Measurements from ENCODE around the gene CLK3. TPM values are rescaled to one million over a fixed set of nuclear protein-coding genes. Genes with fewer than 3 reads are reported as not detected.

Gene CLK3
- total and polyA plus RNA-seq, 2 of the 13 experiments (the other 11 are each of a cell fraction or from before 2014, with no cell fraction given), result 41.5 to 82.0 TPM

DNA sequence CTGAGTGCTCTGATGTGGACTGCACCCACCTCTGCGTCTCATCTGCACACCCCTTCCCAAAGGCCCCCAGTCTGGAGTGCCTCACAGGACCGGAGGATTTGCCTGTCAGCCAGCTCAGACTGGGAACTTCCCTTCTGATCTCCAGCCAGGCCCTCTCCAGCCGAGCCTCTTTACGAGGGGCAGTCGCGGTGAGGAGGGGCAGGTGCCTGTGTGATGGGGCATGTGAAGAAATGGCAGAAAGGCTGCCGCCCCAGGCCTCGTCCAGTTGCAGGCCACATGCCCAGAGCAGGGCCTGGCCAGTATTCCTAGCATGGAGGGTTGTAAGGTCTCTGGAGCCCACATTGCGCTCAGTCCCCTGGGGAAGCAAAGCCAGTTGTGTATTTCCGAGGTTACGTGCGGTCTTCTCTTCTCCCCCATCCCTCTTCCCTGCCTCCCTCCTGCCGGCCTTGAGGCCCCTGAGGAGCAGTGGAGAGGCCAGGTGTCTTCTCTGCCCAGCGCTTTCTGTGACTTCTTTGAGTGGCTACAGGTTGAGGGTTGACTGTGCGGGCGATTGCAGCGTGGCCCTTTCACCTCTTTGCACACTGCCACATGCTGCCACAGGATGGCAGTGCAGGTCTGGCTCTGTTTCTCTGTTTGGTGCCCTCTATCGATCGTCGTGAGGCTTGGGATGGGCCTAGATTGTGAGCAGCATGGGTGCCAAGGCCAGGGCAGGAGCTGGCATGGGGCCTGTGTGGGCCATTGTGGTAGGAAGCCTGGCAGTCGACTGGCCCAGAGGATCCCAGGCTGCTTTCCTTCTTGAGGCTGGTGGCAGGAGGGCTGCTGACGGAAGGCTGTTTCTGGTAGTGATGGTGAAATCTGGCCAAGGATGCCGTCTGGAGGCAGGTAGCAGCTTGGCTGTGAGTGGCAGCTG, 5.3 kb downstream of the CLK3 start (continued):
- no peak for TF ChIP-seq BATF2 (CRISPR knock-in tag; IDR thresholded peaks at IDR 0.05)
- TF ChIP-seq ZNF879 (CRISPR knock-in tag; IDR thresholded peaks at IDR 0.05), result no peak
- no peak for TF ChIP-seq LRRFIP1 (CRISPR knock-in tag; conservative IDR thresholded peaks at IDR 0.05)
- no peak for TF ChIP-seq ATF1 (CRISPR knock-in tag; IDR thresholded peaks at IDR 0.05)
- 0 out of 2 replicates have a peak, but pooled peaks have one; percentile 36 for TF ChIP-seq PHF8 (CRISPR knock-in tag; IDR thresholded peaks at IDR 0.05)
- TF ChIP-seq GPN1 (CRISPR knock-in tag; IDR thresholded peaks at IDR 0.05; ENCODE audit: borderline replicate concordance), result no peak
- no peak for TF ChIP-seq ZNF329 (CRISPR knock-in tag; IDR thresholded peaks at IDR 0.05; ENCODE audit: low read depth)
- TF ChIP-seq SOX6 (IDR thresholded peaks at IDR 0.05), result no peak
- TF ChIP-seq SOX6 (CRISPR knock-in tag; IDR thresholded peaks at IDR 0.05), result no peak
- TF ChIP-seq RELA (CRISPR knock-in tag; IDR thresholded peaks at IDR 0.05), result no peak
- no peak for TF ChIP-seq BRCA1 (CRISPR knock-in tag; IDR thresholded peaks at IDR 0.05)
- peak; percentile 43; the same call in 1 of the 2 replicates for TF ChIP-seq GATAD2A (CRISPR knock-in tag; IDR thresholded peaks at IDR 0.05)
- TF ChIP-seq KAT7 (CRISPR knock-in tag; IDR thresholded peaks at IDR 0.05; ENCODE audit: borderline replicate concordance), result no peak
- no peak for TF ChIP-seq ATF7-NPFF (CRISPR knock-in tag; IDR thresholded peaks at IDR 0.05; ENCODE audit: low read depth)
- peak; percentile 22; the same call in 1 of the 2 replicates for TF ChIP-seq PATZ1 (CRISPR knock-in tag; IDR thresholded peaks at IDR 0.05)
- no peak for TF ChIP-seq RFXANK (CRISPR knock-in tag; IDR thresholded peaks at IDR 0.05)
- no peak for TF ChIP-seq HMG20A (CRISPR knock-in tag; IDR thresholded peaks at IDR 0.05; ENCODE audit: borderline replicate concordance)
- no peak for TF ChIP-seq ATF4 (CRISPR knock-in tag; IDR thresholded peaks at IDR 0.05)
- TF ChIP-seq EHMT2 (IDR thresholded peaks at IDR 0.05; ENCODE audit: borderline replicate concordance, low read depth, low read length), result no peak
- TF ChIP-seq ZNF20 (CRISPR knock-in tag; IDR thresholded peaks at IDR 0.05), result no peak
- TF ChIP-seq MTF1 (CRISPR knock-in tag; IDR thresholded peaks at IDR 0.05), result no peak
- no peak for TF ChIP-seq ZNF460 (CRISPR knock-in tag; IDR thresholded peaks at IDR 0.05; ENCODE audit: borderline replicate concordance)
- TF ChIP-seq TCF7 (IDR thresholded peaks at IDR 0.05; ENCODE audit: low read depth), result no peak
- no peak for TF ChIP-seq ZFP36L1 (CRISPR knock-in tag; IDR thresholded peaks at IDR 0.05)
- TF ChIP-seq ZFP82 (CRISPR knock-in tag; IDR thresholded peaks at IDR 0.05; ENCODE audit: borderline replicate concordance), result no peak
- no peak for TF ChIP-seq HNRNPH1 (optimal IDR thresholded peaks at IDR 0.05; ENCODE audit: low read depth, low read length)
